ENCODE measurements around the gene TNF. TPM values are rescaled to one million over a fixed set of nuclear protein-coding genes. Genes with fewer than 3 reads are reported as not detected.

Gene TNF
- total RNA-seq, 1 experiment from 2014 or later: not detected

DNA sequence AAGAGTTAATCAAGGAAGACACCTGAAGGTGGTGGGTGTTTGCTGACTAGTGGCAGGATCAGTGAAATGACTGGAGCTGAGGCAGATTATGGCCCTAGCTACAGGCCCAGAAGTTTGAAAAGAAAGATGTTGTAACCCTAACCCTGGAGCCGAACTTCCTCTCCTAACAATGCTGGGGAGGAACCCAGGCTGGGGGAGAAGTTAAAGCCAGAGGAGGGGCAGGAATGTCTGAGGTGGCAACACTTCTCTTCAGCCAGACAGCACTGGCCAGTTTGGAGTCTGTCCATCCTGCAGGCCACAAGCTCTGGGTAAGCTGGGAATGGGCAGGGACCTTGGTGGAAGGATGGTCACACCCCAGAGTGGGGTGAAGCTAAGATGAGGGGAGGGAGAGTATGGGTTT lies 10.6 kb downstream of the TNF start, which contains the start of gene LST1:
TSS of gene LST1 (plus strand) at position 270 of the 400 bp plus-strand sequence. CDS start 1,023 bp downstream, outside the sequence.
- H3K56ac ChIP-seq (ENCODE audit: insufficient read length, low read depth, low read length): no peak within 1 kb of the TSS
- H3K14ac ChIP-seq (ENCODE audit: insufficient read depth, low read length): no peak within 1 kb of the TSS
- no peak within 1 kb of the TSS for H3K27ac ChIP-seq (ENCODE audit: insufficient read length, low read depth, low read length)
- H2BK12ac ChIP-seq (ENCODE audit: insufficient read length, low read depth, low read length): no peak within 1 kb of the TSS
- no peak within 1 kb of the TSS for H3K4me2 ChIP-seq (ENCODE audit: insufficient read depth, insufficient read length, low read length)
- H2BK120ac ChIP-seq (ENCODE audit: low read depth, low read length, poor library complexity, severe bottlenecking): no peak within 1 kb of the TSS
- Mint-ChIP-seq H3K4me1 (peaks cover 21 to 32% of the 10 kb centered on the region in 2 experiments), H3K36me3 (ENCODE audit: insufficient read depth in 1 of 3, low read depth in 3 of 3) (no peaks in the 10 kb centered on the region), H3K27ac (no peak within 1 kb of the TSS; a peak in 1 of 7 replicates), H3K27me3 (ENCODE audit: low read depth) (peaks cover 22% of the 10 kb centered on the region), H3K4me3 (no peak within 1 kb of the TSS), H3K9me3 (no peaks in the 10 kb centered on the region; a peak in 1 of 5 replicates)
- peaks cover 10% of the 10 kb centered on the region for H3K23me2 ChIP-seq (ENCODE audit: insufficient read length, low read depth, low read length, poor library complexity, severe bottlenecking)
- H2AK5ac ChIP-seq (ENCODE audit: insufficient read length, low read length): no peak within 1 kb of the TSS
- H3K23ac ChIP-seq (ENCODE audit: insufficient read length, low read depth, low read length): no peak within 1 kb of the TSS
- H3K9me3 ChIP-seq (ENCODE audit: control insufficient read depth, low read depth, low read length): no peaks in the 10 kb centered on the region
- no peaks in the 10 kb centered on the region for H3K79me2 ChIP-seq (ENCODE audit: insufficient read depth, low read length)
- H3K18ac ChIP-seq (ENCODE audit: insufficient read length, low read depth, low read length): no peak within 1 kb of the TSS
- no peak within 1 kb of the TSS for H3K9ac ChIP-seq (ENCODE audit: extremely low read depth, insufficient read length, low read length)
- no peak within 1 kb of the TSS for H3T11ph ChIP-seq (ENCODE audit: low read length)
- TF ChIP-seq, protein P1, sequence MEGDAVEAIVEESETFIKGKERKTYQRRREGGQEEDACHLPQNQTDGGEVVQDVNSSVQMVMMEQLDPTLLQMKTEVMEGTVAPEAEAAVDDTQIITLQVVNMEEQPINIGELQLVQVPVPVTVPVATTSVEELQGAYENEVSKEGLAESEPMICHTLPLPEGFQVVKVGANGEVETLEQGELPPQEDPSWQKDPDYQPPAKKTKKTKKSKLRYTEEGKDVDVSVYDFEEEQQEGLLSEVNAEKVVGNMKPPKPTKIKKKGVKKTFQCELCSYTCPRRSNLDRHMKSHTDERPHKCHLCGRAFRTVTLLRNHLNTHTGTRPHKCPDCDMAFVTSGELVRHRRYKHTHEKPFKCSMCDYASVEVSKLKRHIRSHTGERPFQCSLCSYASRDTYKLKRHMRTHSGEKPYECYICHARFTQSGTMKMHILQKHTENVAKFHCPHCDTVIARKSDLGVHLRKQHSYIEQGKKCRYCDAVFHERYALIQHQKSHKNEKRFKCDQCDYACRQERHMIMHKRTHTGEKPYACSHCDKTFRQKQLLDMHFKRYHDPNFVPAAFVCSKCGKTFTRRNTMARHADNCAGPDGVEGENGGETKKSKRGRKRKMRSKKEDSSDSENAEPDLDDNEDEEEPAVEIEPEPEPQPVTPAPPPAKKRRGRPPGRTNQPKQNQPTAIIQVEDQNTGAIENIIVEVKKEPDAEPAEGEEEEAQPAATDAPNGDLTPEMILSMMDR (conservative IDR thresholded peaks at IDR 0.05): no peak
- no peak within 1 kb of the TSS for H4K5ac ChIP-seq (ENCODE audit: insufficient read length, low read depth, low read length)
- no peak within 1 kb of the TSS for H2AFZ ChIP-seq (ENCODE audit: low read length)
- no peak within 1 kb of the TSS for H4K91ac ChIP-seq (ENCODE audit: insufficient read length, low read depth, low read length)
- no peak for DNase-seq
- no peak within 1 kb of the TSS for H4K8ac ChIP-seq (replicated peaks; ENCODE audit: insufficient read length, low read depth, low read length)
- no peaks in the 10 kb centered on the region for H3K27me3 ChIP-seq (ENCODE audit: insufficient read depth, low read length)
- WGBS (ENCODE audit: extremely low coverage, insufficient read length, low lambda C conversion rate): no CpG with 5 or more reads among the region's 1 CpG
- H3K79me1 ChIP-seq (ENCODE audit: insufficient read depth, low read depth, low read length, poor library complexity, severe bottlenecking): no peaks in the 10 kb centered on the region
- no peak within 1 kb of the TSS for H2BK15ac ChIP-seq (ENCODE audit: low read depth, low read length)
- no peak within 1 kb of the TSS for H2BK5ac ChIP-seq (ENCODE audit: insufficient read length, low read length)
- H3K4ac ChIP-seq (ENCODE audit: low read depth, low read length): no peak within 1 kb of the TSS
- H4K20me1 ChIP-seq (ENCODE audit: control insufficient read depth, insufficient read depth, insufficient read length): no peaks in the 10 kb centered on the region
- H3K4me1 ChIP-seq (ENCODE audit: insufficient read depth, low read length): peaks cover 2% of the 10 kb centered on the region; the same call in 1 of the 2 replicates
- no peak within 1 kb of the TSS for H2BK20ac ChIP-seq (ENCODE audit: low read depth, low read length, poor library complexity, severe bottlenecking)
